ENCODE measurements around the gene PSMC6. TPM values are rescaled to one million over a fixed set of nuclear protein-coding genes. Genes with fewer than 3 reads are reported as not detected.

PSMC6 gene
- total RNA-seq, 1 experiment from 2014 or later = 103 TPM

DNA sequence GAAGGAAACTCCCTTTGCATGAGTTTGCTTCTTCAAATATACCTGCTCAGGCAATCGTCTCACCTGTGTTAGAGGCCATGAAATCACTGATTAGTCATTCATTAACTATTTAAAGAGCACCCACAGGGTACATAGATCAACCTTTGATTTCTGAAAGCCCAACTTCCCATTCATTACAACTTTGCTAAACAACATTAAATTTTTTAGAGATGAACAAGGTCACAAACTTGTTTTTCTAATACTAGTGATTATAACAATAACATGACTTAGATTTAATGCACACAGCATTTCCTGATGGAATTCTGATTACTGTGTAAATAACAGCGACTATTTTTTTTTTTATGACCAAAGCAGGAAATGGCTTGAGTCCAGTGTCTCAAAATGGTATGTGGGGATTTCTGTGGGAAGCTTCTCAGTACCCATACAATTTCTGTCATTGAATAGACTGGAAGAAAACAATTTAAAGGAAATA, 6.3 kb upstream of the PSMC6 start:
- no peak overlapping the region for H2AFZ ChIP-seq (ENCODE audit: low read length)
- H4K5ac ChIP-seq (ENCODE audit: insufficient read length, low read depth, low read length) = no peak overlapping the region
- TF ChIP-seq, protein P1, sequence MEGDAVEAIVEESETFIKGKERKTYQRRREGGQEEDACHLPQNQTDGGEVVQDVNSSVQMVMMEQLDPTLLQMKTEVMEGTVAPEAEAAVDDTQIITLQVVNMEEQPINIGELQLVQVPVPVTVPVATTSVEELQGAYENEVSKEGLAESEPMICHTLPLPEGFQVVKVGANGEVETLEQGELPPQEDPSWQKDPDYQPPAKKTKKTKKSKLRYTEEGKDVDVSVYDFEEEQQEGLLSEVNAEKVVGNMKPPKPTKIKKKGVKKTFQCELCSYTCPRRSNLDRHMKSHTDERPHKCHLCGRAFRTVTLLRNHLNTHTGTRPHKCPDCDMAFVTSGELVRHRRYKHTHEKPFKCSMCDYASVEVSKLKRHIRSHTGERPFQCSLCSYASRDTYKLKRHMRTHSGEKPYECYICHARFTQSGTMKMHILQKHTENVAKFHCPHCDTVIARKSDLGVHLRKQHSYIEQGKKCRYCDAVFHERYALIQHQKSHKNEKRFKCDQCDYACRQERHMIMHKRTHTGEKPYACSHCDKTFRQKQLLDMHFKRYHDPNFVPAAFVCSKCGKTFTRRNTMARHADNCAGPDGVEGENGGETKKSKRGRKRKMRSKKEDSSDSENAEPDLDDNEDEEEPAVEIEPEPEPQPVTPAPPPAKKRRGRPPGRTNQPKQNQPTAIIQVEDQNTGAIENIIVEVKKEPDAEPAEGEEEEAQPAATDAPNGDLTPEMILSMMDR (conservative IDR thresholded peaks at IDR 0.05) = no peak
- no peaks in the 10 kb centered on the region for H3K23me2 ChIP-seq (ENCODE audit: insufficient read length, low read depth, low read length, poor library complexity, severe bottlenecking)
- Mint-ChIP-seq H3K4me3 (no peak overlapping the region), H3K27ac (no peak overlapping the region), H3K9me3 (no peaks in the 10 kb centered on the region), H3K36me3 (ENCODE audit: insufficient read depth in 1 of 3, low read depth in 3 of 3) (no peaks in the 10 kb centered on the region), H3K27me3 (ENCODE audit: low read depth) (no peaks in the 10 kb centered on the region; the same call in none of the 2 replicates), H3K4me1 (no peaks in the 10 kb centered on the region)
- no peak overlapping the region for H4K91ac ChIP-seq (ENCODE audit: insufficient read length, low read depth, low read length)
- no peak overlapping the region for H2BK12ac ChIP-seq (ENCODE audit: insufficient read length, low read depth, low read length)
- H3K4ac ChIP-seq (ENCODE audit: low read depth, low read length) = no peak overlapping the region
- H2AK5ac ChIP-seq (ENCODE audit: insufficient read length, low read length) = no peak overlapping the region
- no peaks in the 10 kb centered on the region for H4K20me1 ChIP-seq (ENCODE audit: control insufficient read depth, insufficient read depth, insufficient read length)
- H2BK20ac ChIP-seq (ENCODE audit: low read depth, low read length, poor library complexity, severe bottlenecking) = no peak overlapping the region
- WGBS (ENCODE audit: extremely low coverage, insufficient read length, low lambda C conversion rate) = no CpG with 5 or more reads among the region's 2 CpGs
- no peak overlapping the region for H3K9ac ChIP-seq (ENCODE audit: extremely low read depth, insufficient read length, low read length)
- no peak overlapping the region for H3K4me2 ChIP-seq (ENCODE audit: insufficient read depth, insufficient read length, low read length)
- no peaks in the 10 kb centered on the region for H3K79me1 ChIP-seq (ENCODE audit: insufficient read depth, low read depth, low read length, poor library complexity, severe bottlenecking)
- no peaks in the 10 kb centered on the region for H3K27me3 ChIP-seq (ENCODE audit: insufficient read depth, low read length)
- no peak overlapping the region for H2BK120ac ChIP-seq (ENCODE audit: low read depth, low read length, poor library complexity, severe bottlenecking)
- H3K56ac ChIP-seq (ENCODE audit: insufficient read length, low read depth, low read length) = no peak overlapping the region
- no peaks in the 10 kb centered on the region for H3K9me3 ChIP-seq (ENCODE audit: control insufficient read depth, low read depth, low read length)
- no peak overlapping the region for H2BK15ac ChIP-seq (ENCODE audit: low read depth, low read length)
- no peak overlapping the region for H3T11ph ChIP-seq (ENCODE audit: low read length)
- no peak for DNase-seq
- no peak overlapping the region for H2BK5ac ChIP-seq (ENCODE audit: insufficient read length, low read length)
- H3K14ac ChIP-seq (ENCODE audit: insufficient read depth, low read length) = no peak overlapping the region
- H3K4me1 ChIP-seq (ENCODE audit: insufficient read depth, low read length) = no peaks in the 10 kb centered on the region
- H3K23ac ChIP-seq (ENCODE audit: insufficient read length, low read depth, low read length) = no peak overlapping the region
- H4K8ac ChIP-seq (replicated peaks; ENCODE audit: insufficient read length, low read depth, low read length) = no peak overlapping the region
- H3K27ac ChIP-seq (ENCODE audit: insufficient read length, low read depth, low read length) = no peak overlapping the region
- H3K79me2 ChIP-seq (ENCODE audit: insufficient read depth, low read length) = no peaks in the 10 kb centered on the region
- no peak overlapping the region for H3K18ac ChIP-seq (ENCODE audit: insufficient read length, low read depth, low read length)

Measured in H9 (cell line).